ENCODE data around the gene TTN. TPM values are rescaled to one million over a fixed set of nuclear protein-coding genes. Genes with fewer than 3 reads are reported as not detected.

TTN gene
- polyA plus RNA-seq, 3 donors, result under 0.01 to 0.12 (median 0.08) TPM

GRCh38 chr2:178775975-178776374 is 31.2 kb downstream of the TTN start:
- 98% methylated on average over 6 of the region's 7 CpGs for WGBS (ENCODE audit: insufficient coverage)
- H4K20me1 ChIP-seq (ENCODE audit: insufficient read depth, low read length), result no peaks in the 10 kb centered on the region
- H3K4me1 Mint-ChIP-seq, result no peaks in the 10 kb centered on the region
- no peaks in the 10 kb centered on the region for H3K36me3 Mint-ChIP-seq
- no peaks in the 10 kb centered on the region for H3K27me3 ChIP-seq (ENCODE audit: control insufficient read depth in 2 of 2, insufficient read depth in 2 of 2, low read length in 2 of 2)
- no peaks in the 10 kb centered on the region for H3K36me3 ChIP-seq (replicated peaks in 1 of 2; ENCODE audit: control insufficient read depth in 1 of 2, insufficient read depth in 2 of 2, low read length in 2 of 2)
- H3K9me3 Mint-ChIP-seq, result peaks cover 0 to 4% (median 0%) of the 10 kb centered on the region in 7 donors
- H3K4me1 ChIP-seq (ENCODE audit: control insufficient read depth in 1 of 2, insufficient read depth in 2 of 2, low read length in 2 of 2), result no peaks in the 10 kb centered on the region
- no peak overlapping the region for H3K27ac Mint-ChIP-seq
- no peak overlapping the region for H3K9ac ChIP-seq (ENCODE audit: insufficient read depth, low read length, poor library complexity, severe bottlenecking)
- no peak overlapping the region for H3K4me2 ChIP-seq (replicated peaks; ENCODE audit: extremely low read depth, low read length, poor library complexity, severe bottlenecking)
- H3K27ac ChIP-seq (ENCODE audit: low read depth in 1 of 2, low read length in 2 of 2), result no peak overlapping the region
- H3K79me2 ChIP-seq (ENCODE audit: insufficient read depth, low read length), result no peaks in the 10 kb centered on the region
- DNase-seq, result no peak
- intact Hi-C loops (cut with micrococcal nuclease), result no loop called here
- no peak overlapping the region for H2AFZ ChIP-seq (ENCODE audit: insufficient read depth, low read depth, low read length, poor library complexity, severe bottlenecking)
- H3K9me3 ChIP-seq (replicated peaks in 1 of 2; ENCODE audit: control insufficient read depth in 1 of 2, insufficient read depth in 1 of 2, low read length in 2 of 2), result peaks cover 0 to 3% of the 10 kb centered on the region in 2 donors
- H3K27me3 Mint-ChIP-seq (ENCODE audit: low read depth in 3 of 3), result no peaks in the 10 kb centered on the region
- TF ChIP-seq CTCF (IDR thresholded peaks at IDR 0.05), result no peak
- H3K4me3 ChIP-seq (replicated peaks in 1 of 3; ENCODE audit: low read depth in 2 of 3, low read length in 3 of 3), result no peak overlapping the region
- H3K4me3 Mint-ChIP-seq, result no peak overlapping the region

GRCh38 chr2:178770518-178770917 is 36.7 kb downstream of the TTN start:
- Mint-ChIP-seq H3K4me3 (no peak overlapping the region), H3K4me1 (no peaks in the 10 kb centered on the region), H3K36me3 (no peaks in the 10 kb centered on the region), H3K9me3 (peaks cover 0 to 3% (median 0%) of the 10 kb centered on the region in 7 donors), H3K27me3 (ENCODE audit: low read depth in 3 of 3) (peaks cover 0 to 3% (median 0%) of the 10 kb centered on the region in 3 donors), H3K27ac (no peak overlapping the region)
- Histone ChIP-seq H3K27ac (ENCODE audit: low read depth in 1 of 2, low read length in 2 of 2) (no peak overlapping the region), H3K4me2 (replicated peaks; ENCODE audit: extremely low read depth, low read length, poor library complexity, severe bottlenecking) (no peak overlapping the region), H2AFZ (ENCODE audit: insufficient read depth, low read depth, low read length, poor library complexity, severe bottlenecking) (no peak overlapping the region), H3K9me3 (replicated peaks in 1 of 2; ENCODE audit: control insufficient read depth in 1 of 2, insufficient read depth in 1 of 2, low read length in 2 of 2) (no peaks in the 10 kb centered on the region), H3K4me1 (ENCODE audit: control insufficient read depth in 1 of 2, insufficient read depth in 2 of 2, low read length in 2 of 2) (no peaks in the 10 kb centered on the region), H3K27me3 (ENCODE audit: control insufficient read depth in 2 of 2, insufficient read depth in 2 of 2, low read length in 2 of 2) (no peaks in the 10 kb centered on the region), H3K79me2 (ENCODE audit: insufficient read depth, low read length) (no peaks in the 10 kb centered on the region), H3K36me3 (replicated peaks in 1 of 2; ENCODE audit: control insufficient read depth in 1 of 2, insufficient read depth in 2 of 2, low read length in 2 of 2) (no peaks in the 10 kb centered on the region), H3K9ac (ENCODE audit: insufficient read depth, low read length, poor library complexity, severe bottlenecking) (no peak overlapping the region), H3K4me3 (replicated peaks in 1 of 3; ENCODE audit: low read depth in 2 of 3, low read length in 3 of 3) (no peak overlapping the region), H4K20me1 (ENCODE audit: insufficient read depth, low read length) (no peaks in the 10 kb centered on the region)
- WGBS (ENCODE audit: insufficient coverage), result 86% methylated on average over 1 of the region's 2 CpGs
- TF ChIP-seq CTCF (IDR thresholded peaks at IDR 0.05), result no peak
- no peak for DNase-seq
- intact Hi-C loops (cut with micrococcal nuclease), result no loop called here

Data from CD14-positive monocyte (primary cell).